K562 (cell line): ENCODE measurements around the gene HSD11B1L. TPM values are rescaled to one million over a fixed set of nuclear protein-coding genes. Genes with fewer than 3 reads are reported as not detected.

Experiments
- ARID1B ChIP-seq: fragments of 450-650 bp; IDR thresholded peaks from 2 replicates; pipeline ENCODE4 v1.6.1; 2016; ENCODE audit warnings: antibody characterized with exemption, mild to moderate bottlenecking, inconsistent platforms
- BRD9 ChIP-seq: fragments of 450-650 bp; IDR thresholded peaks from 2 replicates; pipeline ENCODE4 v1.6.1; 2018; ENCODE audit warnings: low read depth; ENCODE audit not compliant: partially characterized antibody
- DACH1 ChIP-seq: fragments of 450-650 bp; IDR thresholded peaks from 2 replicates; pipeline ENCODE4 v1.6.1; 2018; ENCODE audit not compliant: partially characterized antibody
- FOSL1 ChIP-seq: fragments of 200-800 bp; sonication (Bioruptor generic); conservative IDR thresholded peaks from 2 replicates; pipeline ENCODE4 v1.6.1; 2016; ENCODE audit warnings: missing genetic modification characterization, missing compliant biosample characterization
- FOXK1 ChIP-seq: sonication (generic); formaldehyde crosslinking; IDR thresholded peaks from 2 replicates; pipeline ENCODE4 v1.8.0; 2022; ENCODE audit warnings: missing genetic modification reagents, mild to moderate bottlenecking, borderline replicate concordance
- FOXP1 ChIP-seq: sonication (generic); formaldehyde crosslinking; IDR thresholded peaks from 2 replicates; pipeline ENCODE4 v1.8.0; 2022; ENCODE audit warnings: mild to moderate bottlenecking, missing genetic modification reagents
- HMGN3 ChIP-seq: IDR thresholded peaks from 2 replicates; pipeline ENCODE4 v1.6.1; 2011; ENCODE audit warnings: borderline replicate concordance, low read depth, mild to moderate bottlenecking, mixed read lengths, low read length; ENCODE audit not compliant: insufficient read length; ENCODE audit errors: extremely low read depth
- ID3 ChIP-seq, 2 experiments: fragments of 250-450 bp in 1 of 2; fragments of 450-650 bp in 1 of 2; sonication (Bioruptor Pico) in 1 of 2; IDR thresholded peaks; 2 replicates each; pipeline versions ENCODE4 v1.6.1 to v1.8.0; 2016 to 2021; ENCODE audit warnings: mild to moderate bottlenecking in 2 of 2, moderate library complexity in 2 of 2, missing compliant biosample characterization in 1 of 2, missing genetic modification characterization in 1 of 2
- IRF2 ChIP-seq: sonication (generic); formaldehyde crosslinking; IDR thresholded peaks from 2 replicates; pipeline ENCODE4 v1.8.1; 2022; ENCODE audit warnings: mild to moderate bottlenecking, missing genetic modification reagents
- KAT7 ChIP-seq: sonication (generic); formaldehyde crosslinking; IDR thresholded peaks from 2 replicates; pipeline ENCODE4 v1.8.0; 2022; ENCODE audit warnings: missing genetic modification reagents, mild to moderate bottlenecking, borderline replicate concordance
- KHSRP ChIP-seq: fragments of 450-650 bp; IDR thresholded peaks from 2 replicates; pipeline ENCODE4 v1.6.1; 2017
- MECOM ChIP-seq: fragments of 250-450 bp; sonication (Bioruptor Pico); IDR thresholded peaks from 2 replicates; pipeline ENCODE4 v1.8.0; 2022; ENCODE audit warnings: inconsistent platforms
- MNT ChIP-seq, 2 experiments: fragments of 450-650 bp; conservative IDR thresholded peaks; 2 replicates each; pipeline ENCODE4 v1.6.1; 2017; ENCODE audit warnings: mild to moderate bottlenecking in 2 of 2, moderate library complexity in 2 of 2
- MTA3 ChIP-seq: fragments of 450-650 bp; formaldehyde crosslinking; IDR thresholded peaks from 2 replicates; pipeline ENCODE4 v1.6.1; 2017; ENCODE audit warnings: mild to moderate bottlenecking, borderline replicate concordance
- PRMT5 ChIP-seq: sonication (generic); formaldehyde crosslinking; IDR thresholded peaks from 2 replicates; pipeline ENCODE4 v1.5.0; 2020; ENCODE audit warnings: missing genetic modification reagents
- RBM14 ChIP-seq: fragments of 200-400 bp; formaldehyde crosslinking; IDR thresholded peaks from 2 replicates; pipeline ENCODE4 v1.6.1; 2018; ENCODE audit warnings: low read depth, mild to moderate bottlenecking, low read length, moderate library complexity, borderline replicate concordance; ENCODE audit not compliant: insufficient read depth
- SIN3B ChIP-seq: fragments of 450-650 bp; IDR thresholded peaks from 2 replicates; pipeline ENCODE4 v1.6.1; 2017; ENCODE audit warnings: low read depth, mild to moderate bottlenecking, moderate library complexity
- SIX5 ChIP-seq, 2 experiments: IDR thresholded peaks; 2 replicates each; pipeline ENCODE4 v1.6.1; 2011; ENCODE audit warnings: low read length in 2 of 2, borderline replicate concordance in 1 of 2, low read depth in 1 of 2, mild to moderate bottlenecking in 1 of 2, moderate library complexity in 1 of 2; ENCODE audit not compliant: insufficient read depth in 1 of 2
- SMAD2 ChIP-seq: fragments of 150-350 bp; IDR thresholded peaks from 2 replicates; pipeline ENCODE4 v1.6.1; 2014; ENCODE audit warnings: low read depth, mild to moderate bottlenecking, low read length
- TCF7 ChIP-seq: sonication (generic); IDR thresholded peaks from 2 replicates; pipeline ENCODE4 v1.6.1; 2016; ENCODE audit warnings: antibody characterized with exemption, borderline replicate concordance
- TEAD1 ChIP-seq, 2 experiments: fragments of 450-650 bp in 1 of 2; sonication (generic) in 1 of 2; formaldehyde crosslinking; IDR thresholded peaks; 2 replicates each; pipeline versions ENCODE4 v1.4.0 to v1.8.0; 2020 to 2022; ENCODE audit warnings: mild to moderate bottlenecking in 2 of 2, missing genetic modification reagents in 1 of 2
- TFAM ChIP-seq: fragments of 250-450 bp; sonication (Bioruptor Pico); conservative IDR thresholded peaks from 2 replicates; pipeline ENCODE4 v1.5.0; 2021; ENCODE audit warnings: mild to moderate bottlenecking, moderate library complexity
- ZNF384 ChIP-seq: IDR thresholded peaks from 2 replicates; pipeline ENCODE4 v1.6.1; 2012; ENCODE audit warnings: low read depth, low read length, improper control_type of control experiment
- ZNF444 ChIP-seq: fragments of 250-450 bp; sonication (Bioruptor Pico); IDR thresholded peaks from 2 replicates; pipeline ENCODE4 v1.4.0; 2020; ENCODE audit warnings: mild to moderate bottlenecking, moderate library complexity
- polyA plus RNA-seq, 8 experiments: library from polyadenylated mRNA; depleted of rRNA in 4 of 8; stranded (reverse) in 5 of 8; unstranded in 3 of 8; fragments of >200 nt; fragmentation: Nextera tagmentation in 2 of 8; fragmentation: Illumina TruSeq in 1 of 8; extraction: Ambion mirVana in 2 of 8; extraction: Trizol in 1 of 8; gene quantifications; 2 replicates each; pipeline versions ENCODE4 v1.2.1 to v1.2.3, GENCODE V29; 2011 to 2014; ENCODE audit warnings: inconsistent platforms in 1 of 8, missing spikeins in 1 of 8
- total RNA-seq, 7 experiments: library from RNA; depleted of rRNA in 6 of 7; stranded (reverse); fragments of >200 nt in 6 of 7; fragmentation: Illumina TruSeq in 2 of 7; extraction: Trizol in 2 of 7; gene quantifications; 2 replicates each; pipeline versions ENCODE4 v1.2.1 to v1.2.3, GENCODE V29; 2011 to 2021; ENCODE audit warnings: low replicate concordance in 1 of 7
- TF ChIP-seq, protein P1 (sequence below): sonication (generic); formaldehyde crosslinking; IDR thresholded peaks from 2 replicates; pipeline ENCODE4 v1.8.0; 2022; ENCODE audit warnings: mild to moderate bottlenecking, missing genetic modification reagents
- TF ChIP-seq, protein P2 (sequence below): fragments of 450-650 bp; IDR thresholded peaks from 2 replicates; pipeline ENCODE4 v1.6.1; 2016

HSD11B1L gene
- total and polyA plus RNA-seq, 9 of the 15 experiments (the other 6 are each of a cell fraction or from before 2014, with no cell fraction given), result 0.31 to 7.7 (median 2.3) TPM

DNA sequence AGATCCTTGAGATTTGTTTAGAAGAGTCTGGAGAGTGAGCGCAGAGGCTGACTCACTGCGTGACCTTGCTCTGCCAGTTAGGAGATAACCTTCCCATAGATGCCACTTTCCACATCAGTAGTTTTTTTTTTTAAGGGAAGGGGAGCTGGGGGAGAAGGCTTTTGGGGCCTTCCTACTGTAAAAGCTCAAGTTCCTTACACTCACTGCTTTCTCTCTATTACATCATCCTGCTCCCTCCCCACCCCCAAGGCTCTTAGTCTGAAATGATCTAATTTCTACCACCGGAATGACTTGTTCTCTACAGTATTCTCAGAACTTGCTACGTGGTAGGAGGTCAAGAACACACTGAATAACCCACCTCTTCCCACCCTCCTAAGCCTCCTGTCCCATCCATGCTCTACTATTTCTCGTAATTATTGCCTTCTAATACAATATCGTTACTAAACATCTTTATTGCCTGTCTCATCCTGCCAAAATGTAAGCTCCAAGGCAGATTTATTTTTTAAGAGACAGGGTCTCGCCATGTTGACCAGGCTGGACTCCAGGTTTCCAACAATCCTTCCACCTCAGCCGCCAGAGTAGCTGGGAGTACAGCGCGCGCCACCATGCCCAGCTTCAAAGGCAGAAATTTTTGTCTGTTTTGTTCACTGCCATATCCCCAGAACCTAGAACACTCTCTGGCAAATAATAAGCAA lies 37.9 kb downstream of the HSD11B1L start (continued):
- TF ChIP-seq ID3 (CRISPR knock-in tag; IDR thresholded peaks at IDR 0.05) (no peak), ID3 (tag; IDR thresholded peaks at IDR 0.05) (no peak), FOXK1 (no peak), TFAM (CRISPR knock-in tag) (no peak), MECOM (0 out of 2 replicates have a peak, but pooled peaks have one; percentile 5), MTA3 (peak; percentile 74; the same call in 1 of the 2 replicates), MNT (conservative IDR thresholded peaks at IDR 0.05) (peak; percentile 24 to 64; a peak in 2 of 4 replicates), DACH1 (no peak), RBM14 (no peak), ZNF384 (peak; percentile 94), HMGN3 (no peak), FOSL1 (tag) (peak; percentile 92), TCF7 (no peak), SIN3B (no peak), KAT7 (no peak), IRF2 (CRISPR knock-in tag) (no peak), ARID1B (peak; percentile 77), TEAD1 (CRISPR knock-in tag; IDR thresholded peaks at IDR 0.05) (no peak; a peak in 1 of 4 replicates), SIX5 (IDR thresholded peaks at IDR 0.05; ENCODE audit: borderline replicate concordance in 1 of 2, insufficient read depth in 1 of 2, low read depth in 1 of 2, low read length in 2 of 2) (no peak), SMAD2 (no peak), FOXP1 (CRISPR knock-in tag) (no peak), ZNF444 (CRISPR knock-in tag) (no peak), BRD9 (peak; percentile 90), PRMT5 (CRISPR knock-in tag) (no peak), KHSRP (0 out of 2 replicates have a peak, but pooled peaks have one; percentile 35)
- TF ChIP-seq, protein P1, sequence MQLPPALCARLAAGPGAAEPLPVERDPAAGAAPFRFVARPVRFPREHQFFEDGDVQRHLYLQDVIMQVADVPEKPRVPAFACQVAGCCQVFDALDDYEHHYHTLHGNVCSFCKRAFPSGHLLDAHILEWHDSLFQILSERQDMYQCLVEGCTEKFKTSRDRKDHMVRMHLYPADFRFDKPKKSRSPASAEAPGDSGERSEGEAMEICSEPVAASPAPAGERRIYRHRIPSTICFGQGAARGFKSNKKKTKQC (CRISPR knock-in tag), result no peak
- TF ChIP-seq, protein P2, sequence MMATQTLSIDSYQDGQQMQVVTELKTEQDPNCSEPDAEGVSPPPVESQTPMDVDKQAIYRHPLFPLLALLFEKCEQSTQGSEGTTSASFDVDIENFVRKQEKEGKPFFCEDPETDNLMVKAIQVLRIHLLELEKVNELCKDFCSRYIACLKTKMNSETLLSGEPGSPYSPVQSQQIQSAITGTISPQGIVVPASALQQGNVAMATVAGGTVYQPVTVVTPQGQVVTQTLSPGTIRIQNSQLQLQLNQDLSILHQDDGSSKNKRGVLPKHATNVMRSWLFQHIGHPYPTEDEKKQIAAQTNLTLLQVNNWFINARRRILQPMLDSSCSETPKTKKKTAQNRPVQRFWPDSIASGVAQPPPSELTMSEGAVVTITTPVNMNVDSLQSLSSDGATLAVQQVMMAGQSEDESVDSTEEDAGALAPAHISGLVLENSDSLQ, result peak; percentile 43
